GM18499 (cell line): ENCODE data around the gene UGT1A9.
"Not testable (repeated sequence)": the region's sequence is repeated elsewhere in the genome, so short reads cannot be mapped to it uniquely, and the experiment has no call there.

Experiments
- ATAC-seq: cut with Tn5 transposase; IDR thresholded peaks from one replicate; pipeline ENCODE4 v1.9.1; 2021; ENCODE audit warnings: moderate number of reproducible peaks; ENCODE audit not compliant: insufficient read depth, unreplicated experiment

The UGT1A9 gene

DNA sequence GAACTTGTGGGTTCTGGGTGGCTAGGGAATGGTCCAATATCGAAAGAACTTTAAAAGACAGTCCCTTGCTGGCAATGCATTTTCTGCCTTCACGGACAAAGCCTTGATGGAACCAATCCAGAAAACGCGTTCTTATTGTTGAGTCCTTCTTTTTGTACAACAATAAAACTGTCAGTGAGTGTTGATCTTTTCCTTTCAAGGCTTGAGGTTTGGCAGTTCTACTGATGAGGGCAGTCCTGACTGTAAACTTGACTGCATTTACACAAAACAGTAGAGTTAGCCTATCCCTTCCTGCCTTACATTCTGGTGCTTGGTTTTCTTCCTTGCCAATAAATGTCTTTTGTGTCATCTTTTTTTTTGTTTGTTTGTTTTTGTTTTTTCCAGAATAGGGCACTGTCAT lies 7.5 kb downstream of the UGT1A9 start:
- no peak for ATAC-seq

DNA sequence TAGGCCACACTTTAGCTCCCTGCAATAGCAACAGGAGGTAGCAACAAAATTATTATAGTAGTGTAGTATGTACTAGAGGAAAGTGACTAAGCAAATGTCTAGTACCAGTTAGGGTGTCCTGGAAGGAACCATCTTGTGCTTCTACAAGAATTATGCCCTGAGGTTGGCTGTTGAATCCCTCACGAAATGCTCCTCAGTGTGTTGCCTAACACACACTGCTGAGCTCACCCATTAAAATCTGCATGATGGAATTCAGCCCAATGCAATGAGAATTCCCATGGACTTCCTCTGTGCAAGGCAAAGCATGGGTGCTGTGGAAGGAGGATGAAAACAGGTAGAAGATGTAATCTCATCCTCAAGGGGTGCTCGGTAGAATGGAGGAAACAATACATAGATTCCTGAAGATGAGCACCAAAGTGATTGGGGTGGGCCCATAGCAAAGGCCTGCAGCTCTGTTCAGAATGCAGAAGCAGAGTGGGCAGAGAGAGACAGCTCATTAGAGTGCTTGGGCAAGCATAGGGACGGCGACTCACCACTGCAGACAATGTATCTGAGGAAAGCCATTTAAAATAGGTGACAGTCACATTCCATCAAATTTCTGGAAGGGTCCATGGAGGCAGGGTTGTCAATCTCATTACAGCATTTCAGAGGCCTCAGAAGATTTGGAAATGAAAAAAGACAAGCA lies 8.8 kb downstream of the UGT1A9 start:
- no peak for ATAC-seq

DNA sequence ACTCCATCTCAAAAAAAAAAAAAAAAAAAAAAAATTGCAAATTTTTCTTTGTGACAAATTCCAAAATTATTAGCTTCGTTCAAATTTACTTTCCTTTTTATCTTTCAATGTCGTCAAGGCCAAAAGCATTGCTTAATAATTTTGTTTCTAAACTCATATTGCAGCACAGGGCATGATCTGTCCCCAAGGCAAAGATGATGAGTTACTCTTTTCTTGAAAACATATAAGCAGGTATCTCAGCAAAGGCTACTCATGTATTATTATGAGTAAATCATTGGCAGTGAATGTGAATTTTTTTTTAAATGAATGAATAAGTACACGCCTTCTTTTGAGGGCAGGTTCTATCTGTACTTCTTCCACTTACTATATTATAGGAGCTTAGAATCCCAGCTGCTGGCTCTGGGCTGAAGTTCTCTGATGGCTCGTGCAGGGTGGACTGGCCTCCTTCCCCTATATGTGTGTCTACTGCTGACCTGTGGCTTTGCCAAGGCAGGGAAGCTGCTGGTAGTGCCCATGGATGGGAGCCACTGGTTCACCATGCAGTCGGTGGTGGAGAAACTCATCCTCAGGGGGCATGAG lies 9.9 kb downstream of the UGT1A9 start, which contains the start of gene UGT1A7:
Gene UGT1A7 (plus strand): TSS at position 381 of the 579 bp plus-strand sequence. CDS start 37 bp downstream, at position 418.
- no peak for ATAC-seq

DNA sequence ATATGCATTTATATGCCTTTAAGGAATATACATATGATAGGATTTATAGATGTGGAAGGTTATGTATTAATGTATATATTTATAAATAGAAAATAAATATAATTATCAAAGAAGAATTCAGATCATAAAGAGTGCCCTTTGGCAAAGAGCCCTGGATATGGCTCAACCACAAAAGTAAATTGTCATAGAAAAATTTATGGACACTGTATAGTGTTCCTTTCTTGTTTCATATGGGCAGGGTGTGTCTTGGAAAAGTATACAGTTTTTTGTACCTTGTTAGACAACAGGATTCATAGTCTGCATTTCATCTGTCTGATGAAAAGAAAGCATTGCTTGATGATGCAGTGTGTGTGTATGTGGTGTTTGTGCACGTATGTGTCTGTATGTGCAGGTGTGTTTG lies 12.9 kb downstream of the UGT1A9 start:
- ATAC-seq: no peak

DNA sequence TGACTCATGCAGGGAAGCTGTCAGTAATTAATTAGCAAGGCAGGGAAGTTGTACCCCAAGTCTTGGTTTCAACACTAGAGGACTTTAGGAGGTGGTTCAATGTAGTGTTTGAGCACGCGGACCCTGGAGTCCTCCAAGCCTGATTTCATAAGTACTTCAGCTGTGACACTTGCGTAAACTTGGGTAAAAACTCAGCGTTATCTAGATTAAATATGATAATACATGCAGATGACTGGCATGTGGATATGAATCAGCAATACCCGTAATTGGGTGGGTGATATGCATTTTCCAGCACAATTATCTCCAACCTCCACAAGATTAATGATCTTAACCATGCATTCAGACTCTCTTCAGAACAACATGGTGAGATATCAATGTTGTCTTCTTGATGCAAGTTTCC lies 15.2 kb downstream of the UGT1A9 start:
- no peak for ATAC-seq

DNA sequence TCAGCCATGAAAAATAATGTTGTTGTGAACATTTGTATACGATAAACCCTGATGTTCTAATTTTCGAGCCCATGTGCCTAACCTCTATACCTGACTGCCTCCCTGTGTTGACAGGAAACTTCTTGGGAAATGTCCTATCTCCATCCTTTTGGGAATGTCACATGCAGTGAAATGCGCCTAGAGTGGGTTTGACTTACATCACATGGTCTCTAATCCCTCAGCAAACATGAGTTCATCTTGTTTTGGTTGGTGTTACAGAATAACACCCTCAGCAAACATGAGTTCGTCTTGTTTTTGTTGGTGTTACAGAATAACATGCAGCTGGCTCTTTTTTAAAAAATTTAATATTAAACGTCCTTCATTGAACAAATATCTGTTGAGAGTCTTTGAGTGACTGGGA lies 16.6 kb downstream of the UGT1A9 start:
- ATAC-seq: no peak

DNA sequence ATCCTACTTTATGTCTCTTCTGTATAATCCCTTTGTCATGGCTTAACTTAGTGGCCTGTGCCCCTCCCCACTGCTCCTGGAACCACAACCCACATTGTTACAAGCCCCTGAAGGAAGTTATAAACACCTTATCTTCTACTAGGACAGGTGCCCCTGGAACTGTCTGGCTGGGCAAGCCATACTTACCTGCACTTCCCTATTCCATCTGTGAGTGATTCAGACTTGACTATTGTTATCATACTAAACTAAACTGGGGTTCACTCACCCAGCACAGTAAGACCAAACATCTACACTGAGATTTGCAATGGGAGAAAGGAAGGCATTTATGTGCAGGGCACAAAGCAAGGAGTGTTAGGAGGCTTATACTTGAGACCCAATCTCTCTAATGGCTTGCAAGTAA lies 17.3 kb downstream of the UGT1A9 start:
- no peak for ATAC-seq

DNA sequence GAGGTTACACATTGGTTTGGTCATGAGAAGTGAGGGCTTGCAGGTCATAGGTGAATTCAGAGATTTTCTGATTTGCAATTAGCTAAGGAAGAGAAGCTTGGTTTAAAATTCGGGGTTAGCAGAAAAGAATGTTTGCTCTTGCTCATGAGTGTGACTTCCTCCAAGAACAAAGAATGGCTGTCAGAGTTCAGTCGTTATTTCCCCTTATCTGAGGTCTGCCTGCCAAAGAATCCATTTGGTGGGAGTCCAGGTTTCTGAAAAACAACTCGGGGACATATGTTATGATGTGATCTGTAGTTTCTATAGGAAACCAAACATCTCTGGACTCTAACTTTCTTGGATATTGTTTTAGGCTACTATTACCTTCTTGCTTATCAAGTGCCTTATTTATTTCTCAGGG lies 17.8 kb downstream of the UGT1A9 start:
- no peak for ATAC-seq

DNA sequence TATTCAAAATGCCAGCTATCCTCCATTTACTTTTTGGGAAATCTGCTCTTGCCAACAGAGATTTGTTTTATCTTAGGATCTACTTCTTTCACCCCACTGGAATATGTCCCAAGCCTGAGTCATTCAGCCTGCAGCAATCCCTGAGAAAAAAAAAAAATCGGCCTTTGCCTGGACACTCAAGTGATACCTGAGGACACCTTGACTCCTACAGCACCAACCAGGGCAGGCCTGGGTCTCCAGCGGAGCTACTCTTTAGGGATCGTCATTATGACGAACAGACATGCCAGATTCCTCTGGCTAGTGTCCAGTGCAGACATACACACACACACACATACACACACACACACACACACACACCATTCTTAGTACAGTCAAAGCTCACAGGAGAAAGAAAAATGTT lies 18.7 kb downstream of the UGT1A9 start:
- ATAC-seq: no peak

DNA sequence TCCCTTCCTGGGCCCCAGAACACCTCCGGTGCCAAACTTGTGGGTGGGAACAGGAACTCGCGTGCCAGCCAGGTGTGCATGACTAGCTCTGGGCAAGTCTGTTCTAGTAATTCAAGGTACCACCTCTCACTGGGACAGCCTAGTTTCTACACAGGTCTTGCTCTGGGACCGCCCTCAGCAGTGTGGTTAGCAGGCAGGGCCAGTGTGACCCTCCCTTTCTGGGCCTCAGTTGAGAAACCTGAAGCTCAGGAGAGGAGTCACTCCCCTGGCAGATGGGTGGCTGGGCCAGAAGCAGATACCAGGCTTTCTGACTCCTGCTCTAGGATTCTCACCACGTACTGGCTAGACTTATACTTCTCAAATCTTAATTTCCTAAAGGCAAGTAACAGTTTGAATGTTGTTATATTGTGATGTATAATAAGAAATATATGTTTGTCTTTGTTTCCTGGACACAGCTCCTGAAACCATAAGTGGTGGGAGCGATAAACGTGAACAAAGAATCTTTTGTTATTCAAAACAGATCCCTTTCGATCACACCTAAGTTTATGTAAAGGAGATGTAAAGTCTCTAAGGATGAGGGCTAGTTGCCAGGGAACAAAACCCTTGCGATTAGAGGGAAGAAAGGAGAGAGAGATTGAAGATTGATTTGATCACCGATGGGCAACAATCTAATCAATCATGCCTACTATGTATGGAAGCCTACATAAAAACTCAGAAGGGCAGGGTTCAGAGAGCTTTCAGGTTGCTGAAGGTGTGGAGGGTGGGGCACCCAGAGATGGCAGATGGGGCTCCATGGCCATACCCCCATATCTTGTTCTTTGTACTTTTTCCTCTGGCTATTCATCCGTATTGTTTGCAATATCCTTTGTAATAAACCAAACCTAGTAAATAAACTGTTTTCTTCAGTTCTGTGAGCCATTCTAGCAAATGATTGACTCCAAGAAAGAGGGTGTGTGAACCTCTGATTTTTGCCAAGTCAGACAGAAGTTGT lies 20.0 kb downstream of the UGT1A9 start:
- no peak for ATAC-seq

DNA sequence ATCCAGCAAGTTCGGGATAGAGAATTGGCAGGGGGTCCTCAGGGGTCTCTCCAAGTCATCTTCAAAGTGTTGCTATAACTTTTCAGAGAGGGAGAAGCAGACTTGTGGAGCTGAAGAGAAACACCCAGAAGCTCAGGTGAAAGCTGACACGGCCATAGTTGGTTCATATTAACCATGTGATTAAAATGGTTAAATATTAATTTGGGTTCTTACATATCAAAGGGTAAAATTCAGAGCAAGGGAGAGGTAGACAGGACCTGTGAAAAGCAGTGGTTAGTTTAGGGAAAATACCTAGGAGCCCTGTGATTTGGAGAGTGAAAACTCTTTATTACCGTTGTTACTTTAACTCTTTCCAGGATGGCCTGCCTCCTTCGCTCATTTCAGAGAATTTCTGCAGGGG lies 20.9 kb downstream of the UGT1A9 start, which contains the start of gene UGT1A6:
Gene UGT1A6 (plus strand): TSS at position 243 of the 400 bp plus-strand sequence. CDS start 115 bp downstream, at position 358.
- no peak for ATAC-seq

DNA sequence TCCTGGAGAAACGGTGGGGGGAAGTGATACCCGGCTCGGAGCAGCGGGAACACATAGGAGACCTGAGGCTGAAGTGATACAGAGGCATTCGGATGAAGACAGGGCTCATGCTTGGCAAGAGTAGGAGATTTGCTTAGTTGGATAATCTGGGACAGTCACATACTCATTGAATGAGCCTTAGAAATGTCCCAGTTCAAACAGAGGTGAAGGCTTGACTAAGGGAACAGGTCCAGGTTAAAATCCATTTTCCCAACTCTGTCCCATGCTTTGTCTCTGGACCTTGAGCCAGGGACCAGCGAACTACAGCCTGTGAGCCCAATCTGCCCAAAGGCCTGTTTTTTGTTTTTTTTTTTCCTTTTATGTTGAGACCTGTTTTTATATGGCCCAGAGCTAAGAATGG lies 22.3 kb downstream of the UGT1A9 start:
- no peak for ATAC-seq

DNA sequence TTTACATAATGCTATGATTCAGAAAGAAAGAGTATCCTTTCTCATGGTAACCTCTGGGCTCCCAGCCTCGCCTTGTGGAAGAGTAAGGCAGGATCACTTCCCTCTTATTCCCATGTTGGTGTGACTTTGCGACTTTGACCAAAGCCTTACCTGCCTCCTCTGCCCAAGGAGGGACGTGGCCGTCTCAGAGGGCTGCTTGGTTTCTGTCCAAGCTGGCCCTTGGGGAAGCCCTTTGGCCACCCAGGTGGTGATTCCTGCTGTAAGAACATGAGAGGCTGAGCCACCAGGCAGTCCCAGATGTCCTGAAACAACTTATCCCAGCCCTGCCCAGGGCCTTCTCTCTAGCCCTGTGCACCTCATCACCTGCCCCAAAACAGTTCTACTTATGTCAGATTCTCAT lies 27.0 kb downstream of the UGT1A9 start:
- no peak for ATAC-seq

DNA sequence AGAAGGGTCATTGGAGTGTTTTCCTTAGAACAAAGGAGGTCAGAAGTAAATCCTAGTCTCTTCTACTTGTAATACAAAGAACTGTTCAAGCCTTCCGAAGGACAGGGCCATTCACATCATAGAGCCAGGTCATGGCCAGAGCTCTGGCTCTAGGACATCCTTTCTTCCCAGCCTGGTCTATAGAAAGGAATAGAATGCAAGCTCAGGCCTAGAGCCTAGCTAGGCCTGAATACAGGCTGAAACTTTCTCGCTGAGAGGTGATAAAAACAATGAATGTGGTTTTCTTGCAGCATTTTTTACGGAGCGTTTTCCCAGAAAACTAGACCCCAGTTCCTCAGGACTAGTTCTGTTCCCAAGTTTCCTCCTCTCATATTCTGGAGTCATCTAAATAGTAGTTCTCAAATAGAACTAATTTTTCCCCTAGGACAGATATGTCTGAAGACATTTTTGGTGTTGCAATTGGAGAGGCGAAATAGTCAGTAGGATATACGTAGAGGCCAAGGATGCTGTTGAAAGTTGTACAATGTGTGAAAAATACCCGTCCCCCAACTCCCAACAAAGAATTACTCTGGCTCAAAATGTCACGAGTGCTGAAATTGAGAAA lies 27.8 kb downstream of the UGT1A9 start:
- no peak for ATAC-seq

DNA sequence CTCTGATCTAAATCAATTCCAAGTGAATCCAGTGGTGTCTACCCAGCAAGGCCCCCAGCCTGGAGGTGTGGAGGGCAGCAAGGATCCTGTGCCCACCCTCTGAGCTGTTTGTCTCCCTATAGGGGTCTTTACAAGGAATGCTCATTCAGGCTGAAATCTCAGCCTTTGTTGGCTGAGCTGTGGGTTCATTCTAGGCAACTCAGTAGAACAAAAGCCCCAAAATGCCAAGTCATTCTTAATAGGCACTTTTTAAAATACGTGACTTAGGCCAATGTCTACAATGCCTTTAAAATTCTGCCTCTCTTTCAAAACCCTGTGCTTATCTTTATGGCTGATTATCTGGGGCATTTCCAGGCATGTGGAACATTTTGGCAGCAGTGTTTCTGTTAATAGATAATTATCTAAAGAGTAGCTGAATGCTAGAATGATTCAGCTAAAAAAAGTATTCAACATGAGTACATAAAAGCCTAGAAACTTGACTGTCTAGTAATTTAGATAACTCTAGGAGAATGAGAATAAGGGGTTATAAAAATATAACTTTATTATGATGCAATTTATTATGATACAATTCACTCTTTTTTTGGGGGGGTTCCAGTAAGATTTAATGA lies 28.4 kb downstream of the UGT1A9 start:
- no peak for ATAC-seq

DNA sequence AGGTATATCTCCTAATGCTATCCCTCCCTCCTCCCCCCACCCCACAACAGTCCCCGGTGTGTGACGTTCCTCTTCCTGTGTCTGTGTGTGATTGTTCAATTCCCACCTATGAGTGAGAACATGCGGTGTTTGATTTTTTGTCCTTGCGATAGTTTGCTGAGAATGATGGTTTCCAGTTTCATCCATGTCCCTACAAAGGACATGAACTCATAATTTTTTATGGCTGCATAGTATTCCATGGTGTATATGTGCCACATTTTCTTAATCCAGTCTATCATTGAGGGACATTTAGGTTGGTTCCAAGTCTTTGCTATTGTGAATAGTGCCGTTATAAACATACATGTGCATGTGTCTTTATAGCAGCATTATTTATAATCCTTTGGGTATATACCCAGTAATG lies 29.1 kb downstream of the UGT1A9 start:
- not testable (repeated sequence) for ATAC-seq

DNA sequence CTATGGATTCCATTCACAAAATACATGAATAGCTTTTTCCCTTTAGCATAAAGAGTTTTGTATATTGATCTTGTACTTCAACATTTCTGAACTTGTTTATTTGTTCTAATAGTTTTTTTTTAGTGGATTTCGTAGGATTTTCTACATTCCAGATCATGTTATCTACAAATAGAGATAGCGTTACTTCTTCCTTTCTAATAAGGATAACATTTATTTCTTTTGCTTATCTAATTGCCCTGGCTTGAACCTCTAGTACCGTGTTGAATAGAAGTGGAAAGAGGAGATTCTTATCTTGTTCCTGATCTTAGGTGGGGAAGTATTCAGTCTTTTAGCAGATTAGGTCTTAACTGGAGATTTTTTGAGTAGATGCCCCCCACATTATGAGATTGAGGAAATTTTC lies 30.5 kb downstream of the UGT1A9 start:
- ATAC-seq: no peak

DNA sequence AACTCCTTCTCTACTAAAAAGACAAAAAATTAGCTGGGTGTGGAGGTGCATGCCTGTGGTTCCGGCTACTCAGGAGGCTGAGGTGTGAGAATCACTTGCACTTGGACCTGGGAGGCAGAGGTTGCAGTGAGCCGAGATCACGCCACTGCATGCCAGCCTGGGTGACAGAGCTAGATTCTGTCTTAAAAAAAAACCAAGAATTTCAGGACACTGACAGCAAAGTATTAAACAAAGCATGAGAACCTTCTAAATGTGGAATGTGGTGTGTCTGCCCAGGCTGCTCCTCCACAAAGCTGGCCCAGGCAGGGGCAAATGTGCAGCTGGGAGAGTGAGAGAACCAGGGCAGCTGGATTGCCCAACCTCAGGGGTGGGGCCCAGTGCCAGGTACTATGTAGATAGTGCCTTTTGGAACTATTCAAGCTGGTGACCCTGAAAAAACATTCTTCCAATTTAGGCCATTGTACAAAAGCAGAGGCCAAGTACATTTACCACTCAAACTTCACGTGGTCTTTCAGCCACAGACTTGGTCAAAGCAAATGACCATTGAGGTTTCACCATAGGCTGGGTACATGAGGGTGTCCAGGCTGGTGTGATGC lies 34.3 kb downstream of the UGT1A9 start:
- no peak for ATAC-seq

DNA sequence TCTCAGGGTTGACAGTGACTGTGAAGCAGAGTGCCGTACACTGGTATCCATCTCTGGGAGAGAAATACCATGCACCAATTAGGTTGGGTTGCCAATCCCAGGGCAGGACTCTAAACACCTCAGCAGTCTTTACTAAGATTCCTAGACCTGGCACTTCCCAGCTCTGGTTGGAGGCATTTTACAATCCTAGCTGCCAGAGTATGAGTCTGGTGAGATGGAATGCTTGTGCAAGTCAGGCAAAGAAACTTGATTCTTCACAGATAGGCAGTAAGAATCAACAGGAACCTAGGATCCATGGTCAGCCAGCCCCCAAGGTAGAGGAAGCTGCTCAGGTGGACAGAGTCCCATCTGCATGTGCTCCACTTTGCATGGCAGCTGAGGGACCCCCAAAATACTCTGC lies 35.0 kb downstream of the UGT1A9 start:
- ATAC-seq: no peak
